ENCODE results near the gene SEBOX. TPM values are rescaled to one million over a fixed set of nuclear protein-coding genes. Genes with fewer than 3 reads are reported as not detected.

Gene SEBOX
- total RNA-seq, 1 donor = not detected

- Histone ChIP-seq H3K36me3 (ENCODE audit: insufficient read depth, low read length) (peaks cover 85% of the 10 kb centered on the region), H2AFZ (ENCODE audit: low read length) (no peak overlapping the region), H3K79me2 (ENCODE audit: insufficient read depth, low read length) (peaks cover 8% of the 10 kb centered on the region), H3K4me2 (ENCODE audit: insufficient read depth, low read length) (no peak overlapping the region), H3K27me3 (ENCODE audit: insufficient read depth, low read length) (no peaks in the 10 kb centered on the region), H3K9me3 (ENCODE audit: low read depth, low read length) (no peaks in the 10 kb centered on the region), H3K4me1 (ENCODE audit: insufficient read depth, low read length) (peaks cover 28% of the 10 kb centered on the region), H3K4me3 (ENCODE audit: insufficient read depth, low read length) (no peak overlapping the region), H4K20me1 (ENCODE audit: insufficient read depth, low read length) (peaks cover 8% of the 10 kb centered on the region), H3K27ac (ENCODE audit: low read depth, low read length) (no peak overlapping the region)
- DNase-seq (ENCODE audit: insufficient read length, low spot score, missing footprints) = no peak
- TF ChIP-seq CTCF (IDR thresholded peaks at IDR 0.05; ENCODE audit: extremely low read depth, low read depth, low read length) = no peak
Measured at GRCh38 chr17:28348979-28349378, 16.0 kb downstream of the SEBOX start.

GRCh38 chr17:28347261-28347891 is 17.6 kb downstream of the SEBOX start:
- peaks cover 28% of the 10 kb centered on the region for H3K4me1 ChIP-seq (ENCODE audit: insufficient read depth, low read length)
- H2AFZ ChIP-seq (ENCODE audit: low read length) = no peak overlapping the region
- no peaks in the 10 kb centered on the region for H3K9me3 ChIP-seq (ENCODE audit: low read depth, low read length)
- peak overlapping the region; percentile 82 for H3K27ac ChIP-seq (ENCODE audit: low read depth, low read length)
- peaks cover 10% of the 10 kb centered on the region for H3K79me2 ChIP-seq (ENCODE audit: insufficient read depth, low read length)
- H3K27me3 ChIP-seq (ENCODE audit: insufficient read depth, low read length) = no peaks in the 10 kb centered on the region
- peak; percentile 97 for DNase-seq (ENCODE audit: insufficient read length, low spot score, missing footprints)
- H3K4me3 ChIP-seq (ENCODE audit: insufficient read depth, low read length) = no peak overlapping the region
- H3K36me3 ChIP-seq (ENCODE audit: insufficient read depth, low read length) = peaks cover 83% of the 10 kb centered on the region
- peaks cover 4% of the 10 kb centered on the region for H4K20me1 ChIP-seq (ENCODE audit: insufficient read depth, low read length)
- H3K4me2 ChIP-seq (ENCODE audit: insufficient read depth, low read length) = peak overlapping the region; percentile 44
- TF ChIP-seq CTCF (IDR thresholded peaks at IDR 0.05; ENCODE audit: extremely low read depth, low read depth, low read length) = no peak

- peak; percentile 41 for TF ChIP-seq CTCF (IDR thresholded peaks at IDR 0.05; ENCODE audit: extremely low read depth, low read depth, low read length)
- Histone ChIP-seq H3K27me3 (ENCODE audit: insufficient read depth, low read length) (no peaks in the 10 kb centered on the region), H4K20me1 (ENCODE audit: insufficient read depth, low read length) (peaks cover 4% of the 10 kb centered on the region), H3K79me2 (ENCODE audit: insufficient read depth, low read length) (peaks cover 12% of the 10 kb centered on the region), H3K4me2 (ENCODE audit: insufficient read depth, low read length) (peak overlapping the region; percentile 44), H3K36me3 (ENCODE audit: insufficient read depth, low read length) (peaks cover 84% of the 10 kb centered on the region), H3K4me3 (ENCODE audit: insufficient read depth, low read length) (peak overlapping the region; percentile 18), H2AFZ (ENCODE audit: low read length) (no peak overlapping the region), H3K9me3 (ENCODE audit: low read depth, low read length) (no peaks in the 10 kb centered on the region), H3K4me1 (ENCODE audit: insufficient read depth, low read length) (peaks cover 28% of the 10 kb centered on the region), H3K27ac (ENCODE audit: low read depth, low read length) (peak overlapping the region; percentile 82)
- DNase-seq (ENCODE audit: insufficient read length, low spot score, missing footprints) = no peak
Measured at GRCh38 chr17:28346746-28347246, 18.2 kb downstream of the SEBOX start.

GRCh38 chr17:28346199-28346580 is 18.8 kb downstream of the SEBOX start:
- H3K36me3 ChIP-seq (ENCODE audit: insufficient read depth, low read length) = peaks cover 82% of the 10 kb centered on the region

More at GRCh38 chr17:28346199-28346580, 18.8 kb downstream of the SEBOX start:
- Histone ChIP-seq H3K4me1 (ENCODE audit: insufficient read depth, low read length) (peaks cover 28% of the 10 kb centered on the region), H3K4me2 (ENCODE audit: insufficient read depth, low read length) (peak overlapping the region; percentile 5), H3K27ac (ENCODE audit: low read depth, low read length) (peak overlapping the region; percentile 82), H3K79me2 (ENCODE audit: insufficient read depth, low read length) (peaks cover 14% of the 10 kb centered on the region), H2AFZ (ENCODE audit: low read length) (no peak overlapping the region), H4K20me1 (ENCODE audit: insufficient read depth, low read length) (peaks cover 4% of the 10 kb centered on the region), H3K27me3 (ENCODE audit: insufficient read depth, low read length) (no peaks in the 10 kb centered on the region), H3K9me3 (ENCODE audit: low read depth, low read length) (no peaks in the 10 kb centered on the region), H3K4me3 (ENCODE audit: insufficient read depth, low read length) (no peak overlapping the region)
- TF ChIP-seq CTCF (IDR thresholded peaks at IDR 0.05; ENCODE audit: extremely low read depth, low read depth, low read length) = no peak
- DNase-seq (ENCODE audit: insufficient read length, low spot score, missing footprints) = no peak

Measured in osteoblast (primary cell).